ENCODE data around the gene DHX38. TPM values are rescaled to one million over a fixed set of nuclear protein-coding genes. Genes with fewer than 3 reads are reported as not detected.

DHX38 gene
- total RNA-seq, 3 donors from 2014 or later (not counting 1 experiment from before 2014, with no cell fraction given), result 120 to 124 (median 120) TPM

DNA sequence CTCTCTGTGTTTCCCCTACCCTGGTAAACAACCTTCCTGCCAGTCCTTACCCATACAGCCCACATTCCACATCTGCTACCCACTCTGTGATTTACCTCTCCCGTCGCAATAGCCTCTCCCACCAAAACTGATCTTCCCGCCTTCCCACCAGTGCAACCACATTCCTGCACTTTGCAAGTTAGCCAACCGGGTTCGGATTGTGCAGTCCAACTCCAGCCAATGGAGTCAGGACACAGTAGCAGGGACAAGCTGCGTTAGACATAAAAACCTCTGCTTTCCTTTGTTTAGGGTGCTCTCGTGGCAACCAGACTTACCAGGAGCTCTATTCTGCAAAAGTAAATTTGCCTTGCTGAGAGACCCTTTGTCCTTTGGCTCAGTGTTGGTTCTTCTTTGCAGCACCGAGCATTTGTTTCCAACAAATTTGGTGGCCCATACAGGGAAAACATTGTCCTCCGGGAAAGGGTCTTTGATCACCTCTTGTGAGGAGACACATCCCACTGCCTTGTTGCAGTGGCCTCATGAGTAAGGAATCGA lies 29.2 kb upstream of the DHX38 start:
- Mint-ChIP-seq H3K9me3 (no peaks in the 10 kb centered on the region), H3K36me3 (no peaks in the 10 kb centered on the region), H3K27me3 (ENCODE audit: low read depth in 2 of 2) (no peaks in the 10 kb centered on the region), H3K27ac (no peak overlapping the region), H3K4me3 (no peak overlapping the region), H3K4me1 (no peaks in the 10 kb centered on the region)
- H3K4me3 ChIP-seq (ENCODE audit: low read length), result no peak overlapping the region
- H3K4me1 ChIP-seq (ENCODE audit: control insufficient read depth, insufficient read depth, low read length), result no peaks in the 10 kb centered on the region
- H3K27ac ChIP-seq (ENCODE audit: low read length), result no peak overlapping the region
- TF ChIP-seq, protein P1, sequence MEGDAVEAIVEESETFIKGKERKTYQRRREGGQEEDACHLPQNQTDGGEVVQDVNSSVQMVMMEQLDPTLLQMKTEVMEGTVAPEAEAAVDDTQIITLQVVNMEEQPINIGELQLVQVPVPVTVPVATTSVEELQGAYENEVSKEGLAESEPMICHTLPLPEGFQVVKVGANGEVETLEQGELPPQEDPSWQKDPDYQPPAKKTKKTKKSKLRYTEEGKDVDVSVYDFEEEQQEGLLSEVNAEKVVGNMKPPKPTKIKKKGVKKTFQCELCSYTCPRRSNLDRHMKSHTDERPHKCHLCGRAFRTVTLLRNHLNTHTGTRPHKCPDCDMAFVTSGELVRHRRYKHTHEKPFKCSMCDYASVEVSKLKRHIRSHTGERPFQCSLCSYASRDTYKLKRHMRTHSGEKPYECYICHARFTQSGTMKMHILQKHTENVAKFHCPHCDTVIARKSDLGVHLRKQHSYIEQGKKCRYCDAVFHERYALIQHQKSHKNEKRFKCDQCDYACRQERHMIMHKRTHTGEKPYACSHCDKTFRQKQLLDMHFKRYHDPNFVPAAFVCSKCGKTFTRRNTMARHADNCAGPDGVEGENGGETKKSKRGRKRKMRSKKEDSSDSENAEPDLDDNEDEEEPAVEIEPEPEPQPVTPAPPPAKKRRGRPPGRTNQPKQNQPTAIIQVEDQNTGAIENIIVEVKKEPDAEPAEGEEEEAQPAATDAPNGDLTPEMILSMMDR (IDR thresholded peaks at IDR 0.05), result no peak
- H3K27me3 ChIP-seq (ENCODE audit: control insufficient read depth, insufficient read depth, low read length), result no peaks in the 10 kb centered on the region
- no peaks in the 10 kb centered on the region for H3K9me3 ChIP-seq (ENCODE audit: control insufficient read depth, insufficient read depth, low read length)
- H3K36me3 ChIP-seq (ENCODE audit: control insufficient read depth, insufficient read depth, low read length), result no peaks in the 10 kb centered on the region
- DNase-seq, result no peak
- 92% methylated on average over 10 of the region's 10 CpGs for WGBS (ENCODE audit: insufficient coverage)
- intact Hi-C loops (cut with micrococcal nuclease), result no loop called here
- ATAC-seq, result no peak

DNA sequence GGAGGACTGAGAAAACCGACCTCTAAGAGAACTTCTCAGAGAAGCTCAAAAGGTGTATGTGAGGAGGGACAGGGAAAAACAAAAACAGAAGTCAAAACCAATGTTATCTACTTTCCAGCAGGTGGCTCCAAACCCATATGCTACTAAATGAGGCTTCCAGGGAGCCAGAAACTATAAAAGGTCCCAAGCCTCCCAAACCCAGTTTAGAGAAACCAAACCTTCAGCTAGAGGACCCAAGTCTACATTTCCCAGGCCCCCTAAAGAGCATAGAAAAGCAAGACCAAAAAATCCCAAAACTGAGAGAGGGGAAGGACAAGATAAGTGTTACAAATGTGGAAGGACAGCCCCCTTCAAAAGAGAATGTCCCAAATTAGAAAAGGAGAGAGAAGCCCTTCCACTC lies 26.9 kb upstream of the DHX38 start:
- no peaks in the 10 kb centered on the region for H3K9me3 Mint-ChIP-seq
- Histone ChIP-seq H3K27ac (ENCODE audit: low read length) (no peak overlapping the region), H3K36me3 (ENCODE audit: control insufficient read depth, insufficient read depth, low read length) (no peaks in the 10 kb centered on the region), H3K4me3 (ENCODE audit: low read length) (no peak overlapping the region), H3K4me1 (ENCODE audit: control insufficient read depth, insufficient read depth, low read length) (no peaks in the 10 kb centered on the region), H3K9me3 (ENCODE audit: control insufficient read depth, insufficient read depth, low read length) (no peaks in the 10 kb centered on the region), H3K27me3 (ENCODE audit: control insufficient read depth, insufficient read depth, low read length) (no peaks in the 10 kb centered on the region)
- intact Hi-C loops (cut with micrococcal nuclease), result loop anchor here (1.0 kb wide), 1 partner anchor 33 kb away; no protein-coding TSS in a partner anchor
- WGBS (ENCODE audit: insufficient coverage), result 20% methylated on average over 1 of the region's 1 CpG
- H3K4me3 Mint-ChIP-seq, result no peak overlapping the region
- DNase-seq, result peak in 1 of 2 donors; percentile 58
- no peak overlapping the region for H3K27ac Mint-ChIP-seq
- no peaks in the 10 kb centered on the region for H3K36me3 Mint-ChIP-seq
- H3K4me1 Mint-ChIP-seq, result no peaks in the 10 kb centered on the region
- no peaks in the 10 kb centered on the region for H3K27me3 Mint-ChIP-seq (ENCODE audit: low read depth in 2 of 2)
- TF ChIP-seq, protein P1 (IDR thresholded peaks at IDR 0.05), result peak; percentile 60
- ATAC-seq, result peak in 2 of 3 donors; percentile 36 to 47

DNA sequence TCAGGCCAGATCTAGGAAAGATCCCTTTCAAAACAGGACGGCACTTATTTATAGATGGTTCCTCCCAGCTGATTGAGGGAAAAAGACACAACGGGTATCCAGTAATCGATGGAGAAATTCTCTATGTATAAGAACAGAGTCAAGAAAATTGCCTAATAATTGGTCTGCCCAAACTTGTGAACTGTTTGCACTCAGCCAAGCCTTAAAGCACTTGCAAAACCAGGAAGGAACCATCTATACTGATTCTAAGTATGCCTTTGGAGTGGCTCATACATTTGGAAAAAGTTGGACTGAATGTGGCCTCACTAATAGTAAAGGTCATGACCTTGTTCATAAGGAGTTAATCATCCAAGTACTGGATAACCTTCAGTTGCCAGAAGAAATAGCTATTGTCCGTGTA lies 24.7 kb upstream of the DHX38 start:
- Histone ChIP-seq H3K36me3 (ENCODE audit: control insufficient read depth, insufficient read depth, low read length) (no peaks in the 10 kb centered on the region), H3K4me3 (ENCODE audit: low read length) (no peak overlapping the region), H3K27me3 (ENCODE audit: control insufficient read depth, insufficient read depth, low read length) (no peaks in the 10 kb centered on the region), H3K4me1 (ENCODE audit: control insufficient read depth, insufficient read depth, low read length) (no peaks in the 10 kb centered on the region), H3K27ac (ENCODE audit: low read length) (no peak overlapping the region), H3K9me3 (ENCODE audit: control insufficient read depth, insufficient read depth, low read length) (no peaks in the 10 kb centered on the region)
- Mint-ChIP-seq H3K4me3 (no peak overlapping the region), H3K36me3 (no peaks in the 10 kb centered on the region), H3K9me3 (no peaks in the 10 kb centered on the region), H3K27me3 (ENCODE audit: low read depth in 2 of 2) (no peaks in the 10 kb centered on the region), H3K27ac (no peak overlapping the region), H3K4me1 (no peaks in the 10 kb centered on the region)
- WGBS (ENCODE audit: insufficient coverage), result 95% methylated on average over 4 of the region's 4 CpGs
- intact Hi-C loops (cut with micrococcal nuclease), result no loop called here
- TF ChIP-seq, protein P1 (IDR thresholded peaks at IDR 0.05), result no peak
- ATAC-seq (no peak), DNase-seq (no peak)

Data from natural killer cell (primary cell).